Trophoblast cell (in vitro differentiated cells and primary cell): Measurements from ENCODE around the gene ZDHHC14.
A peak's percentile ranks its signal among the peaks of the same experiment; 100 is the strongest.

Source experiments
- DNase-seq, 2 donors: peaks; one replicate each; pipeline ENCODE4 v3.0.0-alpha.2; 2016
- H2AFZ ChIP-seq: 2 replicates; pipeline ENCODE4 v1.6.1; 2013; ENCODE audit warnings: low read length, moderate library complexity, mild to moderate bottlenecking; ENCODE audit not compliant: insufficient read depth, poor library complexity
- H2AK5ac ChIP-seq: 2 replicates; pipeline ENCODE4 v1.6.1; 2013; ENCODE audit warnings: mild to moderate bottlenecking, low read length
- H2BK120ac ChIP-seq: 2 replicates; pipeline ENCODE4 v1.6.1; 2013; ENCODE audit warnings: low read length, mild to moderate bottlenecking, moderate library complexity; ENCODE audit not compliant: insufficient read depth, poor library complexity
- H2BK12ac ChIP-seq: 2 replicates; pipeline ENCODE4 v1.6.1; 2013; ENCODE audit warnings: mild to moderate bottlenecking, low read length, moderate library complexity
- H2BK5ac ChIP-seq: 2 replicates; pipeline ENCODE4 v1.6.1; 2013; ENCODE audit warnings: low read length, low read depth, moderate library complexity, mild to moderate bottlenecking; ENCODE audit not compliant: poor library complexity
- H3K14ac ChIP-seq: 2 replicates; pipeline ENCODE4 v1.6.1; 2013; ENCODE audit warnings: mild to moderate bottlenecking, low read length
- H3K18ac ChIP-seq: 2 replicates; pipeline ENCODE4 v1.6.1; 2013; ENCODE audit warnings: mild to moderate bottlenecking, low read length
- H3K23ac ChIP-seq: 2 replicates; pipeline ENCODE4 v1.6.1; 2013; ENCODE audit warnings: low read length
- H3K27ac ChIP-seq: 2 replicates; pipeline ENCODE4 v1.5.1; 2013; ENCODE audit warnings: low read depth, mild to moderate bottlenecking, inconsistent platforms, low read length, moderate library complexity
- H3K27me3 ChIP-seq: 2 replicates; pipeline ENCODE4 v1.6.1; 2013; ENCODE audit warnings: inconsistent platforms, mild to moderate bottlenecking, low read length, moderate library complexity; ENCODE audit not compliant: insufficient read depth
- H3K36me3 ChIP-seq, 2 experiments: 1 replicate in 1 of 2; 2 replicates in 1 of 2; pipeline ENCODE4 v1.6.1; 2013; ENCODE audit warnings: low read length in 2 of 2, mild to moderate bottlenecking in 2 of 2, moderate library complexity in 1 of 2; ENCODE audit not compliant: insufficient read depth in 2 of 2, control insufficient read depth in 1 of 2
- H3K4ac ChIP-seq: 2 replicates; pipeline ENCODE4 v1.6.1; 2013; ENCODE audit warnings: low read depth, mild to moderate bottlenecking, low read length, moderate library complexity
- H3K4me1 ChIP-seq, 2 experiments: 1 replicate in 1 of 2; 2 replicates in 1 of 2; pipeline ENCODE4 v1.6.1; 2013; ENCODE audit warnings: low read length in 2 of 2, mild to moderate bottlenecking in 2 of 2, moderate library complexity in 1 of 2; ENCODE audit not compliant: insufficient read depth in 2 of 2, control insufficient read depth in 1 of 2
- H3K4me2 ChIP-seq: 2 replicates; pipeline ENCODE4 v1.6.1; 2013; ENCODE audit warnings: inconsistent platforms, mild to moderate bottlenecking, low read length, moderate library complexity
- H3K4me3 ChIP-seq: 2 replicates; pipeline ENCODE4 v1.5.1; 2013; ENCODE audit warnings: mild to moderate bottlenecking, low read depth, low read length, inconsistent platforms
- H3K79me1 ChIP-seq: one replicate; pipeline ENCODE4 v1.6.1; 2013; ENCODE audit warnings: low read length
- H3K79me2 ChIP-seq: 2 replicates; pipeline ENCODE4 v1.6.1; 2013; ENCODE audit warnings: low read length, mild to moderate bottlenecking; ENCODE audit not compliant: control insufficient read depth, insufficient read depth, poor library complexity
- H3K9ac ChIP-seq: 2 replicates; pipeline ENCODE4 v1.6.1; 2013; ENCODE audit warnings: mild to moderate bottlenecking, low read length
- H3K9me3 ChIP-seq: 2 replicates; pipeline ENCODE4 v1.6.1; 2013; ENCODE audit warnings: low read depth, mild to moderate bottlenecking, control low read depth, inconsistent platforms, low read length; ENCODE audit not compliant: insufficient read depth
- H4K12ac ChIP-seq: 2 replicates; pipeline ENCODE4 v1.6.1; 2013; ENCODE audit warnings: low read depth, mild to moderate bottlenecking, low read length, moderate library complexity
- H4K8ac ChIP-seq: 2 replicates; pipeline ENCODE4 v1.6.1; 2013; ENCODE audit warnings: low read depth, mild to moderate bottlenecking, low read length, moderate library complexity
- H4K91ac ChIP-seq: one replicate; pipeline ENCODE4 v1.6.1; 2013; ENCODE audit warnings: low read depth, mild to moderate bottlenecking, low read length, moderate library complexity
- WGBS: extraction: QIAGEN DNeasy Blood & Tissue Kit; methylation state at CpG from one replicate; pipeline ENCODE4 v1.1.7; 2013; ENCODE audit warnings: missing lambda C conversion rate; ENCODE audit not compliant: insufficient read length, insufficient coverage; ENCODE audit errors: extremely low coverage; 5-methylcytosine and 5-hydroxymethylcytosine counted together

The ZDHHC14 gene

GRCh38 chr6:157364705-157365104, 16.3 kb upstream of the ZDHHC14 start:
- Histone ChIP-seq H3K27me3 (no peaks in the 10 kb centered on the region), H3K79me1 (no peaks in the 10 kb centered on the region), H4K8ac (no peak overlapping the region), H3K36me3 (peaks cover 0 to 2% of the 10 kb centered on the region in 2 experiments), H3K18ac (no peak overlapping the region), H4K91ac (no peak overlapping the region), H3K9me3 (no peaks in the 10 kb centered on the region), H3K79me2 (no peaks in the 10 kb centered on the region), H2BK12ac (no peak overlapping the region), H3K23ac (no peak overlapping the region), H3K4me2 (no peak overlapping the region), H2AK5ac (no peak overlapping the region), H2BK120ac (no peak overlapping the region), H3K4ac (no peak overlapping the region), H2BK5ac (no peak overlapping the region), H3K9ac (no peak overlapping the region), H3K14ac (no peak overlapping the region), H3K4me3 (no peak overlapping the region), H3K27ac (no peak overlapping the region), H2AFZ (no peak overlapping the region), H4K12ac (no peak overlapping the region), H3K4me1 (no peaks in the 10 kb centered on the region)
- no CpG with 5 or more reads among the region's 1 CpG for WGBS
- peak in 1 of 2 donors; percentile 46 for DNase-seq

- WGBS, result no CpG with 5 or more reads among the region's 11 CpGs
- H3K4me1 ChIP-seq, result no peaks in the 10 kb centered on the region
Measured at GRCh38 chr6:157366648-157367047, 14.3 kb upstream of the ZDHHC14 start.

GRCh38 chr6:157368359-157369049, 12.5 kb upstream of the ZDHHC14 start:
- H2AK5ac ChIP-seq, result no peak overlapping the region
- H3K4ac ChIP-seq, result no peak overlapping the region
- no peak overlapping the region for H3K27ac ChIP-seq
- no peak overlapping the region for H2BK120ac ChIP-seq
- no CpG with 5 or more reads among the region's 7 CpGs for WGBS
- no peak overlapping the region for H3K23ac ChIP-seq
- H3K9me3 ChIP-seq, result no peaks in the 10 kb centered on the region
- H2BK5ac ChIP-seq, result no peak overlapping the region
- no peak overlapping the region for H3K14ac ChIP-seq
- H4K12ac ChIP-seq, result no peak overlapping the region
- H3K4me2 ChIP-seq, result no peak overlapping the region
- DNase-seq, result no peak
- no peaks in the 10 kb centered on the region for H3K79me2 ChIP-seq
- H2BK12ac ChIP-seq, result no peak overlapping the region
- no peak overlapping the region for H4K8ac ChIP-seq
- H3K18ac ChIP-seq, result no peak overlapping the region
- no peak overlapping the region for H2AFZ ChIP-seq
- no peaks in the 10 kb centered on the region for H3K27me3 ChIP-seq
- no peak overlapping the region for H3K4me3 ChIP-seq
- no peak overlapping the region for H3K9ac ChIP-seq
- H3K4me1 ChIP-seq, result no peaks in the 10 kb centered on the region
- no peaks in the 10 kb centered on the region for H3K79me1 ChIP-seq
- peaks cover 0 to 2% of the 10 kb centered on the region in 2 experiments for H3K36me3 ChIP-seq
- no peak overlapping the region for H4K91ac ChIP-seq

More at GRCh38 chr6:157366648-157367047, 14.3 kb upstream of the ZDHHC14 start:
- DNase-seq, result no peak
- Histone ChIP-seq H3K4me2 (no peak overlapping the region), H3K79me2 (no peaks in the 10 kb centered on the region), H2BK12ac (no peak overlapping the region), H4K8ac (no peak overlapping the region), H3K27ac (no peak overlapping the region), H4K91ac (no peak overlapping the region), H3K18ac (no peak overlapping the region), H3K4me3 (no peak overlapping the region), H3K4ac (no peak overlapping the region), H3K27me3 (no peaks in the 10 kb centered on the region), H3K9ac (no peak overlapping the region), H3K36me3 (peaks cover 0 to 2% of the 10 kb centered on the region in 2 experiments), H2AK5ac (no peak overlapping the region), H3K23ac (no peak overlapping the region), H2BK120ac (no peak overlapping the region), H3K9me3 (no peaks in the 10 kb centered on the region), H3K14ac (no peak overlapping the region), H2AFZ (no peak overlapping the region), H4K12ac (no peak overlapping the region), H2BK5ac (no peak overlapping the region), H3K79me1 (no peaks in the 10 kb centered on the region)

- no peaks in the 10 kb centered on the region for H3K79me1 ChIP-seq
- no peak overlapping the region for H3K4me3 ChIP-seq
- no peak overlapping the region for H2AFZ ChIP-seq
- H2BK5ac ChIP-seq, result no peak overlapping the region
- H3K36me3 ChIP-seq, result peaks cover 0 to 2% of the 10 kb centered on the region in 2 experiments
- no peak overlapping the region for H2AK5ac ChIP-seq
- DNase-seq, result no peak
- no peak overlapping the region for H3K27ac ChIP-seq
- no peaks in the 10 kb centered on the region for H3K79me2 ChIP-seq
- no peaks in the 10 kb centered on the region for H3K4me1 ChIP-seq
- H3K27me3 ChIP-seq, result no peaks in the 10 kb centered on the region
- no peak overlapping the region for H3K4ac ChIP-seq
- no peak overlapping the region for H4K12ac ChIP-seq
- H3K14ac ChIP-seq, result no peak overlapping the region
- no peak overlapping the region for H3K18ac ChIP-seq
- H4K91ac ChIP-seq, result no peak overlapping the region
- H3K23ac ChIP-seq, result no peak overlapping the region
- no peak overlapping the region for H3K4me2 ChIP-seq
- no peak overlapping the region for H4K8ac ChIP-seq
- WGBS, result no CpG with 5 or more reads among the region's 1 CpG
- H3K9me3 ChIP-seq, result no peaks in the 10 kb centered on the region
- H2BK12ac ChIP-seq, result no peak overlapping the region
- no peak overlapping the region for H2BK120ac ChIP-seq
- H3K9ac ChIP-seq, result no peak overlapping the region
Measured at GRCh38 chr6:157370755-157371154, 10.2 kb upstream of the ZDHHC14 start.
